LoVo (cell line): Measurements from ENCODE around the gene TEX48.
A peak's percentile ranks its signal among the peaks of the same experiment; 100 is the strongest.

Experiments used
- DNase-seq: peaks from one replicate; pipeline ENCODE4 v3.0.0-alpha.2; 2016; ENCODE audit warnings: low spot score

The TEX48 gene, protein sequence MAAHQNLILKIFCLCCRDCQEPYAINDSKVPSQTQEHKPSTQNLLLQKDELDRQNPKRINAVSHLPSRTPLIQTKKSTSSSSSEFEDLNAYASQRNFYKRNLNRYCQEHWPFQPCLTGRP

DNA sequence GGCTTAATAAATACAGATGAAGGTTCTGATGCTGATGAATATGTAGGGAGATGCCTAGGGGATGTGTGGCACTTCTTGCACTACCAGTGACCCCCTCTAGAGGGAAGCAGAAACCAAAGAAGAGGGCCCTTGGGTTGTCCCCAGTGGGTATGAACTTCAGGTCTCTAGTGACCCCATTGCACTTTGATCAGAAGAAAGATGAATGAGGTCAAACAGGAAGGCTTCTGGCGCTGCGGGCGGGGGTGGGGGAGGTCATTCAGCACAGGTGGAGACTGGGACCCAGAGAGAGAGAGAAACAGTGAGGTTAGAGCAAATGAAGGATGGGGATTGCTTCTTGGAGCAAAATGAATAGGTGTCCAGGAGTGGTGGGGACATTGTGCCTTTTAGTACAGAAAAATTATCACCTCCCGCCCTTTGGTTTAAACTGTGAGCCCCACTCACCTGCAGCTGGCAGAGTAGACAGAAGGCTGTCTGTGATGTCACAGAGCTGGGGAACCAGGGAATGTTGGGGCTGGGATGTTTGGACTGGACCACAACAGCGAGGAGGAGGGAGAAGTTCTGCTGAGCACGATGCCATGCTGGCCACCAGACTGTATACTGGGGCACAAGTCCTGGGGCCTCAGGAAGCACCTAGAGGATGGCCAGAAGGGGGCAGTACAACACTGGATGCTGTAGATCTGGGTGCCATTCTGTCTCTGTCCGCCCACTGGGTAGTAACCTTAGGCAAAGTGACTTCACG is at the start of gene TEX48:
TSS of gene TEX48 (minus strand) at position 599 of the 739 bp plus-strand sequence. CDS start 10,469 bp downstream, outside the sequence.
- peak; percentile 67 for DNase-seq

DNA sequence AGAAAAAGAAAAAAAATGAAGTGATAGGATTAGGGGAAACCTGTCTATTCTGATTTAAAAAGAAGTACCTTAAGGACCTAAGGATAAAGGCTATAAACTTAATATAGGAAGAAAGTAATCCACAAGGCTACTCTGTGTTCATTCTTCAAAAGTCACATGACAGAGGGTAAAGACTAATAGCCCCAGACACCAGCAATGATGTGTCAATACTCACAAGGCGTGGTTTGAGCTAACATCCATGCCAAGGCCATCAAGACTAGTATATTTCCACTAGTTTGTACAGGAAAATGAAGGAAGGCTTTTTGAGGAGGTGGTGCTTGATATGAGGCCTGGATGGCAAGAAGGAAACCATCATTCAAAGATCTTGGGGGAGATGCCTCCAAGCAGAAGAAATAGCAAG is 49.7 kb upstream of the TEX48 start:
- no peak for DNase-seq

DNA sequence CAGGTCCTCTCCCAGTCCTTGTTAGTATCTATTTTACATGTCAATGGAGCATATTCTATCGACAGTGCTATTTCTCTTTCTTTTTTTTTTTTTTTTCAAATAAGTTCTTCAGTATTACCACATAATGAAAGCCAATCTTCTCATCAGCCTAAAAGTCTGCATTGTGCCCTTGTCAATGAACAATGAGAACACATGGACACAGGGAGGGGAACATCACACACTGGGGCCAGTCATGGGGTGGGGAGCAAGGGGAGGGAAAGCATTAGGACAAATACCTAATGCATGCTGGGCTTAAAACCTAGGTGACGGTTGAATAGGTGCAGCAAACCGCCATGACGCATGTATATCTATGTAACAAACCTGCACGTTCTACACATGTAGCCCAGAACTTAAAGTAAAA is 47.7 kb upstream of the TEX48 start:
- DNase-seq: no peak

DNA sequence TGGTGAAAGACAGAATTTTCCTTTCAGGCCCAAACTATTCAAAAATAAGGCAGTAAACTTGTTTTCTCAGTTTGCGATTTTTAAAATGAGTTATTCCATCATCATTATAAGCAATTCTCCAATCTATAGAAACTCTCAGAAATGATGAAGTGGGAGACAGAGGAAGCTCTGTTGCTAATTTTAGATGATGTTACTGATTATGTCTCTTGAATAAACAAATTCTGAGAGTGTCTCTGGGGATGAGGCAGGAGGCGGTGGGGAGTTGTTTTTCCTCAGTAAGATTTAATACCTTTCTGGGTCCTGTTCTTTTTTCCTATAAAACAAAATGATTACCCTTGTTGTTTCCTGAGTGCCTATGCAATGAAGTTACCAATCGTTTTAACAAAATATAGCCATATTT is 43.9 kb upstream of the TEX48 start:
- DNase-seq: no peak

DNA sequence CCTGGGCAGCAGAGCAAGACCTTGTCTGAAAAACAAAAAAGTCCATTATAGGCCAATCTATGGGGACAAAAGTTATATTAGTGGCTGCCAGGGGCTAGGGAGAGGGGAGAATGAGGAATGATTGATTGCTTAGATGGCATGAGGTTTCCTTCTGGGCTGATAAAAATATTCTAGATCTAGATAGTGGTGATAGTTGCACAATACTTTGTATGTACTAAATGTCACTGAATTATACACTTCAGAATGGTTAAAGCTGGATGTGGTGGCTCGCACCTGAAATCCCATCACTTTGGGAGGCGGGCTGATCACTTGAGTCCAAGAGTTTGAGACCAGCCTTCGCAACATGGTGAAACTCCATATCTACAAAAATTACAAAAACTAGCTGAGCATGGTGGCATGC is 42.8 kb upstream of the TEX48 start:
- DNase-seq: no peak

DNA sequence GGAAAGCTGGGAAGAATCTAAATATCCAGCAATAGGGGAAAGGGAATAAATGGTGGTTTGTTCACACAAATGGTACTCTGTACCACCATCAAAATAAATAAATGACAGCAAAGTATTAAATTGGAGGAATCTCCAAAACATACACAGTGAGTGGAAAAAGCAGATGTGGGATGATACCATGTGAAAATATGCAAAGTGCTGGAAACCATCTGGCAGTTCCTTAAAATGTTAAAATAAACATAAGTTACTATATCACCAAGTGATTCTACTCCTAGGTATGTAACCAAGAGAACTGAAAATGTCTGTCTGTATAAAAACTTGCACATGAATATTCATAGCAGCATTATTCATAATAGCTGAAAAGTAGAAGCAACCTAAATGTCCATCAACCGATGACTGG is 41.9 kb upstream of the TEX48 start:
- no peak for DNase-seq

DNA sequence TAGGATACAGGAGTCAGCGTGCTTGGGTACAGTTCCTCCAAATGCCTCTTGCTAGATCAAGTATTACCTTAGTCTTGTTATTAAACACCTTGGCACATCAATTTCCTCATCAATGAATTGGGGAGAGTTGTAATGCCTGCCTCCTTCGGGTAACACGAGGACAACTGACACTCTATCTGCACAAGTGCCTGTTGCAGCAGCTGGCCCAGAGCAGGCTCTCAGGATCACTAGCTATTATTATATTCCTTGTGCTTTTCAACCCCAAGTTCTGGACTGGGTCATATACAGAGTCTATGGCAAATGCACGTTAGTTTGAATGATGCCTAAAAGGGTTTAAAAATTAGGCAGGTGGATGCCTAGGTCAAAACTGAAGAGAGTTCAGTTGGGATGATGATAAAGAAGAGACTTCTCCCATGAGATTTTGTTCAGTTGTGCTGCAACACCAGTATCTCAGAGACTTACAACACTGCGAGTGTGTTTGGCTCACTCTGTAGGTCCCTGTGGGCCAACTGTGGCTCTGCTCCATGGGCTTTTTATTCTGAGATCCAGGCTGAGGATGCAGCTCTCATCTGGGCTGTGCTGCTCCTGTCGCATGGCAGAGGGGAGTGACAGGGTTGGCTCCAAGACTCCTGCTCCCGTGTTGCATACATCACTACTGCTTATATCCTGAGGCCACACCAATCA is 41.1 kb upstream of the TEX48 start:
- DNase-seq: no peak

DNA sequence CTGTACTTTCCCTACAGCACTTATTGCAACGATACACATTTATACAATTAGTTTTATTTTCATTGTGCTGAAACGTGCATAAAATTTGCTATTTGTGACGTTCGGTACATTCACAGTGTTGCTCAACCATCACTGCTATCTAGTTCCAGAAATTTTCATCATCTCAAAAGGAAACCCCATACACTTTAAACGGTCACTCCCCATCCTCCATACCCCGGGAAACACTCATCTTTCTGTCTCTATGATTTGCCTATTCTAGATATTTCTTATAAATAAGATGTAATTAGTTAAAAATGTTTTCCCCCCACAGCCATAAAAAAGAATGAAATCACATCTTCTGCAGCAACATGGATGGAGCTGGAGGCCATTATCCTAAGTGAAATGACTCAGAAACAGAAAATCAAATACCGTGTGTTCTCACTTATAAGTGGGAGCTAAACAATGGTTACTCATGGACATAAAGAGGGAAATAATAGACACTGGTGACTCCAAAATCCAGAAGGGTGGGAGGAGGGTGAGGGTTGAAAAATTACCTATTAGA is 40.2 kb upstream of the TEX48 start:
- no peak for DNase-seq

DNA sequence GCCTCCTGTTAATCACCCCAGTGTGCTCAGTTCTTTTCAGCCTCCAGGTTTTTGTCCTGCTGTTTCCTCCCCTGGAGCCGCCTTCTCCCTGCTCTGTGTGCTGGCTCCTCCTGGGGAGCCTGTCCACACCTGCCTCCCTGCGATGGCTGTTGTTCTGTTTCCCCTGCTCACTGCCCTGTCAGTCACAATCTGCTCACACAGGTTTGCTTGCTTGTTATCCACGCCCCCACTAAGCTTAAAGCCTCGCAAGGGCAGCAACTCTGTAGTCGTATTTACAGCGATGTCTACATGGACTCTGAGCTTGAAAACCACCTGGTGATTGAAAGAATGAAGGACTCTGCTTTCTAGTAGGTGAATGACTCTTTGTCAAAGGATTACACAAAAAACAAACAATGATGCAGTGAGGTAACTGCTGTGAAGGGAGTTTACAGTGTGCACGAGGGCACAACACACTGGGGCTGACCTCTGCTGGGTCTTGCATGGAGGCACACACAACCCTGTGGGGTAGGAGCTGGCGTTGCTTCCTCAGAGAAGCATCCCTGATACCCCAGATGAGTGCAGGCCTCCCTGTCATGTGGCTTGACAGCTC is 39.6 kb upstream of the TEX48 start:
- DNase-seq: no peak

DNA sequence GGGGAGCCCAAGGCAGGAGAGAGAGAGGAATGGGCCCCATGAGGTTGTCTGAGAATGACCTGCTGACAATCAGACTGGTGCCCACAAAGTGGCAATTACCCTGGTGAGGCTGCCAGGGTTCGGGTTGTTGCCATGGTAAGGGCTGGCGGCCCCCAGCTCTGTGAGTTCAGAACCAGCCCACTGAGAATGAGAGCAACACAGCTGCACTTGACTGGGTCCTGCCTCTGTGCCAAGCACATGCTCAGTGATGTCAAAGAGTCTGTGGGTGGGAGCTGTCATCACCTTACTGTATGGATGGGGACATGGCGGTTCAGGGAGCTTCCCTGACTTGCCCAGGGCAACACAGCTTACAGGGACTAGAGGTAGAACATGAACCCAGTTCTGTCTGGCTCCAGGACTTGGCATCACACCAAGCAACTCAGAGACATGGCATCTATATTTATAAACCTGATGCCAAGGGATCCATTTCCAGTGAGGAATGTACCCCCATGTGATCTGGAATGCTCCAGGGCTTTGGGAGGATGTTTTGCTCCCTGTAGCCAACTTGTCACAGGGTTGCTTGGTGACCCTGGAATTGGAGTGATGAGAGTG is 38.2 kb upstream of the TEX48 start:
- DNase-seq: no peak

DNA sequence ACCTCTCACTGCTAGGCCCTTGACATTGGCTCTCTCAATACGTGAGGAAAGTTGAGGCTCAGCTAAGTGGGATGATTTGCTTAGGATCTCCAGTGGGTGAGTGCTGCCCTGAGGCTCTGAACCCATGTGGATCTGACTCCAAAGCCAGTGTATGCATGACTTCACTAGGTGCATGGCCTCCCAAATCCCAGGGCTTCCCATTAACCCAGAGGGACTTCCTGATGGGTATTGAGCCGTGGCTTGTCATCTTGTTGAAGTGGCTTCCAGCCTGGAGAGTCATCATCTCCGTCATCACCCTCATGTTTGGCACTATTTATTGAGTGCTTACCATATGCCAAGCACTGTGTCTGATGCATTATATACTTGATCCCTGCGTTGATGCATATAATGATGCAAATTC is 37.3 kb upstream of the TEX48 start:
- no peak for DNase-seq

DNA sequence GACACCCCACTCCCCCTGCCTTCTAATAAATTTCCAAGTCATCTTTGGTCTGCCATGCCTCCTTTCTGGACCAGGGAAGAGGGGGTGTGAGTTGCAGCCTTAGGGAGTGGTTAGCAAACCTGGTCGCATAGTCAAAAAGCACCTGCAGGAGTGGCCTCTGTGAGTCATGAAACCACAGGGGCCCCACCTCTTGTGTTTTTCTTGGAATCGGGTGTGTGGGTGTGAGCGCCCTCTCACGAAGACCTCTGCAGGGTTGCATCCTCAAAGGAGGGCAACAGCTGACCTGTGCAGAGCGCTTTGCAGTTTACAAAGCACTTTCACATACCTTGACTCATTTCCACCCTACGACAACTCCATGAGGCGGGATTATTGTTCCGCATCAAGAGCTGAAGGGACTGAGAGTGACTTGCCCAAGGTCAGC is 36.8 kb upstream of the TEX48 start:
- peak; percentile 87 for DNase-seq

DNA sequence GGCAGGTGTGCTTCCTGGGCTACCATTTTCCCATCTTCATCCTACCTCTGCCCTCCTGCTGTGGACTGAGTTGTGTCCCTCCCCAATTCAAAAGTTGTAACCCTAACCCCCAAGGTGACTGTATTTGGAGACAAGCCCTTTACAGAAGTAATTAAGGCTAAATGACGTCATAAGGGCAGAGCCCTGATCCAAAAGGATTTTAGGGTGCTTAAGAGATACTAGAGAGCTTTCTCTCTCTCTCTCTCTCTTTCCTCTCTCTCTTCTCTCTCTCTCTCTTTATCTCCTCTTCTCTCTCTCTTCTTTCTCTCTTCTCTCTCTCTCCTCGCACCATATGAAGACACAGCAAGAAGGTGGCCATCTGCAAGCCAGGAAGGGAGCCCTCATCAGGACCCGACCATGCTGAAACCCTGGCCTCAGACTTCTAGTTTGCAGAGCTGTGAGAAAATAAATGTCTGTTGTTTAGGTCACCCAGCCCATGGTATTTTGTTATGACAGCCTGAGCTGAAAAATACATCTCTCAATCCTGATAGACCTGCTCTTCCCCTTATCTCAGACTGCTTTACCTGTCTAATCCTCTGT is 36.0 kb upstream of the TEX48 start:
- no peak for DNase-seq

DNA sequence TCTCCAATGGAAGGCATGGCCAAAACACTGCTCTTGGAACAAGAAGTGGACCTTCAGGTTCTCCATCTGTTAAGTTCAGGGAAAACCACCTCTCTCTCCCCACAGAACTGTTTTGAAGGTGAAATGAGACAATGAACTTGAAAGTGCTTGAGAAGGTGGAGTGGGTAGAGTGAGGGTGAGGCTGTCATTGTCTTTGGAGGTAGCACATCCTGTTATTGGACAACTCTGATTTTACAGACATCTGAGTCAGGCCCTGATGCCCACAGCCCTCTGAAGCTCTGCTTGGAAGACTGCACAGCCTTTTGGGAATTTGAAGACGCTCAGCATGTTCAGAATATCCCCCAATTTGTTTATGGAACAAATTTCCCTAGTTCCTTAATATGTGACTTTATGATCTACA is 27.6 kb upstream of the TEX48 start:
- no peak for DNase-seq

DNA sequence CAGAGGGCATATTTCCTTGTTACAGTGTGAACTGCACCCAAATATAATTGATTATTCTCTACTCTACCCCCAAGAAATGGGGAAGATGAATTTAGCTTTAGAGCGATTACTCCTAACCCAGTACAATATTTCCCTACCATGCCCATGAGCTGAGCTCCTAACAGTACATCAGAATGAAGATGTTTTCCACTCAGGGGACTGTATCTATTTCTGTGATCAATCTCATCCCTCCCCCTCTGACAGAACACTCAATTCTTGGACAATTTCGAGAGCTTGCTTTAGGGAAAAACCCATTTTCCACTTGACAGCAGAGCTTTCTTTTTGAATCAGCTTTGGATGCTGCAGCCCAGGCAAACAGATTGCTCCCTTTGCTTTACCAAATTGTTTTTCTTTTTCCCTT is 24.7 kb upstream of the TEX48 start:
- no peak for DNase-seq

DNA sequence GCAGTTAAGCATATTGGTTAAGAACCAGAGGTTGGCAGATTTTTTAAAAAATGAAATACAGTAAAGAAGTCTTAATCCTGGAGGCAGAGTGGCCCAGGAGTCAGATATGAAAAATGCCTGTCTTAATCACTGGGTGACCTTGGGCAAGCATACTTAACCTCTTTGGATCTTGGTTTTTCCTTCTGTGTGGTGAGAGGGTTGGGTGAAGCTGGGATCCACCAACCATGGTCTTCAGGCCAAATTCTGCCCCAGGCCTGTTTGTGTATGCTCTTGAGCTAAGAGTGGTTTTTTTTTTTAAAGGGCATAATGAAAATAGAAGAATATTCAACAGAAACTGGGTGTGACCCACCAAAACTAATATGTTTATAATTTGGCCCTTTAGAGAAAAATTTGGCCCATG is 20.0 kb upstream of the TEX48 start:
- no peak for DNase-seq

DNA sequence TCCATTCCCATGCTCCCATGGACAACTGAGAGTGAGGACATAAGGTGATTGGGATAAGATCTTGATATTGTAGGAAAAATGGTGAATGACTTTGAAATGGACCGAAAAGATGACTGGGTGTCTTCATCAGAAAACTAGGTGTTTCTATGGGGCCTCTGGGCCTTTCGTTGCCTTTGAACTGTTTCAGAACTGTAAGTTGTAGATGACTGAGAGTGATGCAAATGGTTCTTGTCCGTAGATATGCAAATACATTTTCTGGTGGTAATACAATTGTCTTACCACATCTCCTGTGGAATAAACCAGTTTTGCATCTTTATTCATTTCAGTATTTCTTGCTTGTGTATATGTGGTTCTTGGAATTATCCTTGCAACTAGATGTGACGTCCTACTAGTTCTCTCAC is 16.0 kb upstream of the TEX48 start:
- DNase-seq: no peak

DNA sequence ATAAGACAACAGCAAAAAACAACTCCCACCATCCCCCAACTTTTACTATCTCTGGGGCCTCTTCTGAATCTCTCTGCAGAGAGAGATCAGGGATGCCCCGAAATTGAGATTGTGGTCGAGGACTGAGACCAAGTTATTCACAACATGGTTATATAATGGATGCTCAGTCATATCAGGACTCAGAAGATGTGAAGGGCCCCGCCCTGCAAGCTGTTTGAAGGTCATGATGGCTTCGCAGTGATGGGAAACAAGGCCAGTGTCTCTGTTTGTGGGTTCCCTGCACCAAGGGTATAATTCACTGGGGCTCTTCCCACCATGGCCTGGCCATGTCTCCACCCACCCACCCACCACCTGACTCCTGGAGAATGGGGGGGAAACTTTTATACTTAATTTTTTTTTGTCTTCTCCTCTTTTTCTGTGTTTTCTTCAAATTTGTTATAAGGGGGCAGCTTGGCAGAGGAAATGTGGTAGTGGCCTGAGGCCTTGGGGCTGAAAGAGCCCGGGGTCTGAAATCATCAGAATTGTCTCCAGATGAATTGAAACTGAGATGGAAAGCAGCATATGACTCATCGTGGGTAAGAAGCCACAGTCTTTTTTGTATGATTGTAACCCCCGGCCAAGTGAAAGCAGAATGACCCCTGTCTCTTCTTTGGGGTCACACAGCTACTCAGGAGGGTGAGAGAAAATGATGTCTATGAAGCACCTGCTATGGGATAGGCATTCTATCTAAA is 15.0 kb upstream of the TEX48 start:
- DNase-seq: no peak

DNA sequence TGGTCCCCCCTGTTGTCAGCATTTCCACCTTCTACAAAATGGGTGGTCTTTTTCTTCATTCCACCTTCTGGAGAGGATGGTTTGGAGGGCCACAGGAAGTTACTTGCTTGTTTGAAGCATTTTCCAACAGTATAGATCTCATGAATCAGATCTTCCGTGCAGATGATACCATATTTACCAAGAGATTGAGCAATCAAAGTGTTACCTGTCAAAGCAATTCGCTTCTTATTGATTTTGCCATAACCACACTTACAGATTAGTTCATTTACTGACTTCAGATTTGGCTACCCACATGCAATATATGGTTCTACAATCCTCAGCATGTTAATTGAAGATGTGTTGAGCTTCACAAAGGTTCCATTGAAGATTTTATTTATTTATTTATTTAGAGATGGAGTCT is 14.0 kb upstream of the TEX48 start:
- DNase-seq: no peak

DNA sequence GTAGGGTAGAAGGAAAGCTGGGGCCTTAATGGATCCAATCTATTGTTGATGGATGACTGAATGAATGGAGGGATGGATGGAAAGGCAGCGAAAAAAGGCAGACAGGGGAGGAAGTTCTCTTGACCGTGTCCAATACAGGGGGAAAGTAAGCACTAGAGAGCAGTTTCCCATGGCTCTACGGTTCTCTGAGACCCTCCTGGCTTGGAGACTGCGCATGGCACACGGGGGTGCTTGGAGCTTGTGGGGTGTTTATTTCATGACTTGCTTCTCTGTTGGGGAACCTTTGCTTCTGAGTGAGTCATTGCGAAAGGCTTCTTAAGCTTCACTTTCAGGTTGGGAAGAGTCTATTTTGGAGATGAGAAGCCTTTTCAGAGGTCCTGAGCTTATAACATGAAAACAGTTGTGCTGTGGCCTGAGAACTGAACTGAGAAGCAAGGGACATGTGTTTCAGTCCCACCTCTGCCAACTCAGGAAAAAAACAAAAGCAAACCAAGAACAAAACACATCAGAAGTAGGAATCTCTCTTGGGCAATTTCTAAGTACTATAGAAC is 12.8 kb upstream of the TEX48 start:
- no peak for DNase-seq

DNA sequence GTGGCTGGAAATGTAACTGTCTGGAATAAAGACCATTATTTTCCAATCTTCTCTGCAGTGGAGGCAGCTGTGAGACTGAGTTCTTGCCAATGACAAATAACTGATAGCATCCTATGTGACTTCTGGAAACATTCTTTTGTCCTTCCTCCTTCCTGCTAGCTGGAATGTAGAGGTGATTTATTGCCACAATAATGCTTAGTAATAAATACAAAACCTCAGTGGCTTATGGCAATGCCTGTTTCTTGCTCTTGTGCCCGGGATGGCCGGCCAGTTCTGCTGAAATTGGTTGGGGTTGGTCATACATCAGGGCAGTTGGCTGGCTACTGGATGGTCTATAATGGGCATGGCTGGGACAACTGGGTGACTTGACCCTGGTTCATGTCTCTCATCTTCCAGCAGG is 12.2 kb upstream of the TEX48 start:
- peak; percentile 52 for DNase-seq
